Stimulated activated CD8-positive, alpha-beta memory T cell treated with anti-CD3 and anti-CD28 coated beads, Interleukin-15, amount 100 ng/mL, for 48 hours (primary cell): ENCODE data around the gene BTBD9.
A peak's percentile ranks its signal among the peaks of the same experiment; 100 is the strongest.

Experiments
- DNase-seq, 2 donors: peaks; one replicate each; pipeline ENCODE4 v3.0.0-alpha.2; 2020; ENCODE audit warnings: low read depth in 2 of 2

The BTBD9 gene

GRCh38 chr6:38507173-38507572 lies 132.6 kb downstream of the BTBD9 start:
- DNase-seq = no peak

GRCh38 chr6:38505826-38506225 lies 133.9 kb downstream of the BTBD9 start:
- no peak for DNase-seq

- DNase-seq = no peak
Measured at GRCh38 chr6:38504996-38505395, 134.7 kb downstream of the BTBD9 start.

- DNase-seq = no peak
Measured at GRCh38 chr6:38503960-38504682, 135.6 kb downstream of the BTBD9 start.

GRCh38 chr6:38503032-38503773 lies 136.5 kb downstream of the BTBD9 start:
- no peak for DNase-seq

- no peak for DNase-seq
Measured at GRCh38 chr6:38502423-38502822, 137.3 kb downstream of the BTBD9 start.

- DNase-seq = no peak
Measured at GRCh38 chr6:38501931-38502330, 137.8 kb downstream of the BTBD9 start.

GRCh38 chr6:38499529-38500096 lies 140.1 kb downstream of the BTBD9 start:
- no peak for DNase-seq

- DNase-seq = no peak
Measured at GRCh38 chr6:38498805-38499445, 140.8 kb downstream of the BTBD9 start.

- DNase-seq = no peak
Measured at GRCh38 chr6:38498085-38498484, 141.6 kb downstream of the BTBD9 start.

GRCh38 chr6:38497546-38497945 lies 142.2 kb downstream of the BTBD9 start:
- DNase-seq = no peak

GRCh38 chr6:38495922-38496635 lies 143.7 kb downstream of the BTBD9 start:
- DNase-seq = peak in 1 of 2 donors; percentile 8

- no peak for DNase-seq
Measured at GRCh38 chr6:38495518-38495917, 144.2 kb downstream of the BTBD9 start.

- peak; percentile 33 to 49 for DNase-seq
Measured at GRCh38 chr6:38493931-38494547, 145.7 kb downstream of the BTBD9 start.

- no peak for DNase-seq
Measured at GRCh38 chr6:38492031-38492430, 147.7 kb downstream of the BTBD9 start.

- no peak for DNase-seq
Measured at GRCh38 chr6:38489951-38490350, 149.8 kb downstream of the BTBD9 start.

GRCh38 chr6:38487423-38487822 lies 152.3 kb downstream of the BTBD9 start:
- DNase-seq = no peak

GRCh38 chr6:38485488-38485887 lies 154.2 kb downstream of the BTBD9 start:
- no peak for DNase-seq

- no peak for DNase-seq
Measured at GRCh38 chr6:38484656-38485055, 155.1 kb downstream of the BTBD9 start.

GRCh38 chr6:38483526-38483925 lies 156.2 kb downstream of the BTBD9 start:
- DNase-seq = no peak

GRCh38 chr6:38482466-38482865 lies 157.3 kb downstream of the BTBD9 start:
- no peak for DNase-seq
